RWPE1 (cell line): ENCODE results near the gene CHST11.

ENCODE experiments used
- CTCF ChIA-PET: fragments of 350-600 bp; sonication (Branson Sonifier 250); formaldehyde crosslinking; extraction: SDS; loops from one replicate; lab custom pipeline; 2021; lab: Yijun Ruan, JAX
- POLR2A ChIA-PET: fragments of 400-600 bp; formaldehyde crosslinking; extraction: SDS; loops from one replicate; lab custom pipeline; 2020; ENCODE audit warnings: antibody characterized with exemption; ENCODE audit not compliant: low non-redundant PET; lab: Yijun Ruan, JAX
- DNase-seq: peaks from one replicate; pipeline ENCODE4 v3.0.0; 2012; ENCODE audit warnings: low spot score
- H3K27ac ChIP-seq: fragments of 450-650 bp; 2 replicates; pipeline ENCODE4 v1.5.1; 2017
- TF ChIP-seq, protein P1 (sequence below): fragments of 450-650 bp; conservative IDR thresholded peaks from 2 replicates; pipeline ENCODE4 v1.5.1; 2017; ENCODE audit warnings: low read depth, mild to moderate bottlenecking

The CHST11 gene

DNA sequence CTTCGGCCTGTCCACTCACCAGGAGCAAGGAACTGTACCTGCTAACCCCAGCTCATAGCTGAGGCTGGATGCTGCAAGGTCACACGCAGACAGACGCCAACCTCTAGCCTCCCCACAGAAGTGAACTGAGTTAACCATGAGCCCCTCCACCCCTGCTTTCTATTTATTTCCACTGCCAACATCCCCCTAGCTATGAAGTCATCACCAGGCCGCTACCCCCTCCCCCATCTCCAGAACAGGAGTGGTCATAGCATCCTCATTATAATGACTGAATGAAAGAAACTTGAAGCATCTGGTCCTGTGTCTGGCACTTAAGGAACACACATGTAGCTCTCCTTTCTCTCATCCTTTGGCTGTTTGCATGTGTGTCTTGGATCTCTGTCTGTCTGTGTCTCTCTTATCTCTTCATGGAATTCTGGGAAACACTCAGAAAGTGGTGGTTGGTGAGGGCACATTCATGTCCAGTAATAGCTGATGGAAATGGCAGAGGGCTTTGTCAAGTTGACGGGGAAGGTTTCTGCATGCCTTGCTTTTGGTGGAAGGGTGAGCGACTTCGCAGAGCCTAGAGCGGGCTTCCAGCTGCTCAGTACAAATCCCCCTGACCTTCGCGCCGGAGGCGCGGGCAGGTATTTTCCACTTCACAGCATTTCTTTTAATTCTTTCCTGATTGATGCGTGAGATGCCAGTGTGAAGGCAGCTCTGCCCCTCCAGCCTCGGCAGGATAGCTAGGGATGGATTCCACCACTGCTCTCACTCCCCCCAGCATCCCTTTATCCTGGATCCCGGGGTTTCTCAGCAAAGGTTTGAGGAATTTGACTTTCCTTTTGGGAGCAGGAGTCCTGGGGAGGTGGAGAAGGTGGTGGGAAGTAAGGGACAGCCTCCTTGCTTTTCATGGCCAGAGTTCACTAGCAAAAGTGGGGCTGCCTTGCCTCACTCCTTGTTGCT lies 198.2 kb downstream of the CHST11 start:
- no peak for DNase-seq
- POLR2A ChIA-PET: no interaction called here
- TF ChIP-seq, protein P1, sequence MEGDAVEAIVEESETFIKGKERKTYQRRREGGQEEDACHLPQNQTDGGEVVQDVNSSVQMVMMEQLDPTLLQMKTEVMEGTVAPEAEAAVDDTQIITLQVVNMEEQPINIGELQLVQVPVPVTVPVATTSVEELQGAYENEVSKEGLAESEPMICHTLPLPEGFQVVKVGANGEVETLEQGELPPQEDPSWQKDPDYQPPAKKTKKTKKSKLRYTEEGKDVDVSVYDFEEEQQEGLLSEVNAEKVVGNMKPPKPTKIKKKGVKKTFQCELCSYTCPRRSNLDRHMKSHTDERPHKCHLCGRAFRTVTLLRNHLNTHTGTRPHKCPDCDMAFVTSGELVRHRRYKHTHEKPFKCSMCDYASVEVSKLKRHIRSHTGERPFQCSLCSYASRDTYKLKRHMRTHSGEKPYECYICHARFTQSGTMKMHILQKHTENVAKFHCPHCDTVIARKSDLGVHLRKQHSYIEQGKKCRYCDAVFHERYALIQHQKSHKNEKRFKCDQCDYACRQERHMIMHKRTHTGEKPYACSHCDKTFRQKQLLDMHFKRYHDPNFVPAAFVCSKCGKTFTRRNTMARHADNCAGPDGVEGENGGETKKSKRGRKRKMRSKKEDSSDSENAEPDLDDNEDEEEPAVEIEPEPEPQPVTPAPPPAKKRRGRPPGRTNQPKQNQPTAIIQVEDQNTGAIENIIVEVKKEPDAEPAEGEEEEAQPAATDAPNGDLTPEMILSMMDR: no peak
- CTCF ChIA-PET: interaction anchor here (0.6 to 0.9 kb wide), 2 partner anchors 14 to 15 kb away, joined by 3 read pairs; no protein-coding TSS in a partner anchor
- no peak overlapping the region for H3K27ac ChIP-seq

DNA sequence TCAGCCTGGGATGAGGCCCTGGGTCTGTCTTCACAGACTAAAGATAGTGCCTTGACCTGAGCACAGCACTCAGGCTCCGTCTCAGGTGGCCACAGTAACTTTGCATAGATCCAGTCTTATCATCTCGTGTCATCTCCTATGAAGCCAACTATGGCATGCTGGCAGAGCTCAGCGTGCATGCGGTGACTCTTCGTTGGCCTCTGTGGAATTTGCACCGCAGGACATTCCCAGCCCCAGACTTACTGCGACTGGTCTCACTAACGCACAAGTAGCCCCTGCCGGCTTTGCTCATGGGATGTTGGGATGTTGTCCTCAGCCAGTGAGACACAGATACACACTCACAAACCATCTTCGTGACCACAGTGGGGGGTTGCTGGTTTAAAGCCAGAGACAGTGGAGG lies 199.6 kb downstream of the CHST11 start:
- CTCF ChIA-PET: interaction anchor here (0.6 kb wide), 1 partner anchor 276 kb away, joined by 5 read pairs; no protein-coding TSS in a partner anchor
- no peak for DNase-seq
- TF ChIP-seq, protein P1: no peak
- no peak overlapping the region for H3K27ac ChIP-seq
- POLR2A ChIA-PET: no interaction called here

DNA sequence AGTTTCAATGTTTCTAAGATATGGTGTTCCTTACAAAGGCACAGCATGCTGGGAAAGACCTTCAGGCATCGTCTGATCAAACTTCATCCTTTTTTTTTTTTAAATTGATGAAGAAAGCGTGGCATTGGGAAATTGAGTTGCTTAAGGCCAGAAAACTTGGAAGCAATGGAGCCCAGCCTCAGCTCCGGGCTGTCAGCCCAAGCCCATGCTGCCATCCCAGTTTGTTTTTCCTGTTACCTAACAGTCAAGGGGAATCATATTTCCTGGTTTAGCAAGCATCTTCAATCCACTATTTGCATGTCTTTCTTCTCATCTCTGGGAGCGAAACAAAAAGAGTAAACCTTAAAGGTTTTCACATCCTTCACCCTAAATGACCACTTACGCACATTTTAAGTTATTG lies 200.2 kb downstream of the CHST11 start:
- CTCF ChIA-PET: interaction anchor here (0.6 kb wide), 1 partner anchor 276 kb away, joined by 5 read pairs; no protein-coding TSS in a partner anchor
- no peak for DNase-seq
- POLR2A ChIA-PET: no interaction called here
- H3K27ac ChIP-seq: no peak overlapping the region
- TF ChIP-seq, protein P1: no peak

DNA sequence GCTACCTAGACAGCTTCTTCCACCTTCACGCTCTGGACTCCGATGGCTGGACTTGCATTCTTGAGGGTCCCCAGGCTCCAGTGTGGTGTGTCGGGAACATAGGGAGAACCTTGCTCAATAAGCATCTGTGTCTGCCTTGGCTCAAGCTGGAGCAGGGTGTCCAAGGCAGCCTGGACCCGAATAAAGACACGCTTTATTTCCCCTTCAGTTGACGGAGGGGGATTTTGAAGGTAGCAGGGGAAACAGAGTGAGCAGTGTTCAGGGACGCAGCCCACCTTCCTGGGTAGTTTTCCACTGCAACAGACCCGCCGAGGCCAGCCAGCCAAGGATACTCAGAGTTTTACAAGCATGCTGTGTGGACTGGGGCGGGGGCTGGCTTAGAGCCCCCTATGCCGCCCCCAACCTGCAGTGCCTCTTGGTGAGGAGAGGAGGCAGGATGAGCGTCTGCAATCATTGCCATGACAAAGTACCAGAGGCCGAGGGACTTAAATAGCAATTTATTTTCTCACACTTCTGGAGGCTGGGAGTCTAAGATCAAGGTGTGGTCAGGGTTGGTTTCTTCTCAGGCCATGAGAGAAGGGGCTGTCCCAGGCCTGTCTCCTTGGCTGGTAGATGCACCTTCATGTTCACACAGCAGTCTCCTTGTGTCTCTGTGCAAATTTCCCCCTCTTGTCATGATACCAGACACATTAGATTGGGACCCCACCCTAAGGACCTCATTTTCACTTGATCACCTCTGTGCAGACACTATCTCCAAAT lies 201.2 kb downstream of the CHST11 start:
- TF ChIP-seq, protein P1: no peak
- ChIA-PET POLR2A (no interaction called here), CTCF (no interaction called here)
- DNase-seq: no peak
- no peak overlapping the region for H3K27ac ChIP-seq

DNA sequence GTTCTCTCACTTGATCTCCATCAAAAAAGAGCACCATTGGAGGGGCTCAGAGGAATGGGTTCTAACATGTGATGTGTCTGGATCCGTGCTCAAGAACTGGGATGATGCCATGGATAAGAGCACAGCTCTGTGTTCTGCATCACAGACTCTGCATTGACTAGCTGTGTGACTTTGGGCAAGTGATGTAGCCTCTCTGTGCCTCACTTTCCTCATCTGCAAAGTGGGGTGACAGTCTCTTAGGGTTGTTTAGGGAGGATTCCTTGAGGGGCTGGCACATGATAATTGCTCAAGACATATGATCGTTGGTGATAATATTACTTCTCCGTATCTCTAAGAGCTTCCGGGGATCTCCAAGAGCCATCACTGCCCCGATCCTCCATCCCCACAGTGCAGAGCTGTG lies 202.3 kb downstream of the CHST11 start:
- TF ChIP-seq, protein P1: no peak
- no peak overlapping the region for H3K27ac ChIP-seq
- CTCF ChIA-PET: interaction anchor here (0.6 kb wide), 1 partner anchor 538 kb away, joined by 4 read pairs; no protein-coding TSS in a partner anchor
- POLR2A ChIA-PET: no interaction called here
- DNase-seq: no peak

DNA sequence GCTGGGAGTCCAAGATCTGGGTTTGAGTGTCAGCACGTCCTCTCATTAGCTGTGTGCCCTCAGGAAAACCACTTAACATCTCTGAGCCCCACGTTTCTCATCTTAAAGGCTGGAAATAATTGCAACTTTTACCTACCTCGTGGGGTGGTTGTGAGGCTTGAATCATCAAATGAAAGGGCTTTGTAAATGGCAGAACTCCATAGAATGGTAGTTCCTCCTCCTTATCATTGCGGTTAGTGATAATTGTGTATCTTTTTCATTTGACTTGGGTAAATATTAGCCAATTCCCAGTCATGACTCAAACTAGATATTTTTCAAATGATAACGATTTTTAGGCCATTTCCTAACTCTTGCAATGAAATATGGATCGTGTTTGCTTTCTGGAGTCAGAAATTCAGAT lies 205.5 kb downstream of the CHST11 start:
- DNase-seq: no peak
- TF ChIP-seq, protein P1: no peak
- CTCF ChIA-PET: interaction anchor here (0.7 kb wide), 1 partner anchor 179 kb away, joined by 3 read pairs; no protein-coding TSS in a partner anchor
- POLR2A ChIA-PET: no interaction called here
- no peak overlapping the region for H3K27ac ChIP-seq
